HG02970 (cell line): Measurements from ENCODE around the gene OR4C3.
"Not testable (repeated sequence)": the region's sequence is repeated elsewhere in the genome, so short reads cannot be mapped to it uniquely, and the experiment has no call there.

Experiments
- ATAC-seq: cut with Tn5 transposase; IDR thresholded peaks from one replicate; pipeline ENCODE4 v1.9.1; 2021; ENCODE audit warnings: mild to moderate bottlenecking, moderate library complexity, moderate number of reproducible peaks; ENCODE audit not compliant: unreplicated experiment, low FRiP score

Gene OR4C3

GRCh38 chr11:48324620-48325019 is at the start of gene OR4C3:
TSS of gene OR4C3 (plus strand) at chr11:48324920. CDS start at chr11:48325022, 102 bp downstream.
- ATAC-seq = not testable (repeated sequence)

- no peak for ATAC-seq
These were observed 18.8 kb upstream of the OR4C3 start, which contains the start of gene OR4S1 for GRCh38 chr11:48305923-48306322. TSS of gene OR4S1 (plus strand) at chr11:48306223. CDS start at chr11:48306223, 0 bp downstream.

- peak; percentile 84 for ATAC-seq
These were observed 16.8 kb upstream of the OR4C3 start for GRCh38 chr11:48307760-48308386.

- ATAC-seq = not testable (repeated sequence)
These were observed 11.1 kb upstream of the OR4C3 start for GRCh38 chr11:48313590-48313989.

- not testable (repeated sequence) for ATAC-seq
These were observed 4.9 kb upstream of the OR4C3 start for GRCh38 chr11:48319813-48320212.

GRCh38 chr11:48341466-48341865 is 16.7 kb downstream of the OR4C3 start:
- no peak for ATAC-seq

GRCh38 chr11:48342505-48342904 is 17.8 kb downstream of the OR4C3 start:
- not testable (repeated sequence) for ATAC-seq

- not testable (repeated sequence) for ATAC-seq
These were observed 21.6 kb downstream of the OR4C3 start for GRCh38 chr11:48346286-48346685.

GRCh38 chr11:48354013-48354412 is 29.3 kb downstream of the OR4C3 start:
- no peak for ATAC-seq

GRCh38 chr11:48354677-48355076 is 30.0 kb downstream of the OR4C3 start:
- ATAC-seq = no peak

- not testable (repeated sequence) for ATAC-seq
These were observed 36.6 kb downstream of the OR4C3 start for GRCh38 chr11:48361289-48361688.

- ATAC-seq = no peak
These were observed 41.6 kb downstream of the OR4C3 start, which contains the start of gene OR4C5 for GRCh38 chr11:48366365-48366764. TSS of gene OR4C5 (minus strand) at chr11:48366465. CDS start at chr11:48366465, 0 bp downstream.
